ENCODE measurements around the gene ALG1L2. TPM values are rescaled to one million over a fixed set of nuclear protein-coding genes. Genes with fewer than 3 reads are reported as not detected.
"Not testable (repeated sequence)": the region's sequence is repeated elsewhere in the genome, so short reads cannot be mapped to it uniquely, and the experiment has no call there.

ALG1L2 gene
- not detected for total RNA-seq
- long read RNA-seq, result 0 reads

GRCh38 chr3:130081351-130081881 is at the start of gene ALG1L2:
Gene ALG1L2, plus strand, starts transcription at chr3:130081831. Its CDS starts 186 bp downstream, at chr3:130082017.
- no peak for DNase-seq (ENCODE audit: low spot score)
- intact Hi-C loops (cut with DNase I), result no loop called here

DNA sequence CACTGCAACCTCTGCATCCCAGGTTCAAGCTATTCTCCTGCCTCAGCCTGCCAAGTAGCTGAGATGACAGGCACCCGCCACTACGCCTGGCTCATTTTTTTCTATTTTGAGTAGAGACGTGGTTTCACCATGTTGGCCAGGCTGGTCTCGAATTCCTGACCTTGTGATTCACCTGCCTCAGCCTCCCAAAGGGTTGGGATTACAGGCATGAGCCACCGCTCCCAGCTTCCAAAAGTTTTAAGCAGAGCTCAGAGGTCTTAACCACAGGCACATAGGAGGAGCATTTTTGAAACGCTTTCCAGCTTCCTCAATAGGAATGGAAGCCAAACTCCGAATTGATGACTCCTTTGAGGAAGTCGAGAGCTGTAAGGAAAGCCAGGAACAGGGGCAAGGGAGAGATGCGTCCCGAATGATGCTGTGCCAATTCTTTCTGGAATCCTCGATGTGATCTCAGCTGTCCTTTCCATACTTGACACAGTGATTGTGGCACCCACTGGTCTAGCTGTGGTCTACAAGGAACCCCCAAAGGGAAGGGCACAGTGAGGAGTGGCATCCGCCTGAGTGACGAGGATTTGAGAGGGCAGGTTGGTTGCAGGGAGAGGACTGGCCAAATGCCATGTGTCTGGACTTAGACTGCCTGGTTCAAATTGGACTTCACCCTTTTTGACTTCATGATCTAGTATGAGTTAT is 44.4 kb upstream of the ALG1L2 start:
- DNase-seq (ENCODE audit: low spot score); intact Hi-C loops (cut with DNase I): not testable (repeated sequence)

DNA sequence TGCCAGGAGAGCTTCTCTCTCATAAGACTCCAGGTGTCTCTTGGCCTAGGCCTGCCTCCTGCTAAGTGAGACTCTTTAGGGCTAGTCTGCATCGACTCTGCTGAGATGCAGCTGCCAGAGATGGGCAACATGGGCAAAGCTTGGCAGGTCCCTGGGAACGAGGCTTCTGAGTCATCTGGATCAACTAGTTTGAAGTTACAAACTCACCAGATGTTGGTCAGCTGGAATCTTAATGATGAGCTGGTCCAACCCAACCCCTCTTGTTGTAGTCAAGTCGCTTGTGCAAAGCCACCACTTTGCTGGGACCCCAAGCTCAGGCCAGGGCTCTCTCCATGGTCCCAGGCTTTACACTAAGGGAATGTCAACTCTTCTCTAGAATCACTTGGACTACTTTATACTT is 38.9 kb upstream of the ALG1L2 start:
- intact Hi-C loops (cut with DNase I); DNase-seq (ENCODE audit: low spot score): not testable (repeated sequence)

DNA sequence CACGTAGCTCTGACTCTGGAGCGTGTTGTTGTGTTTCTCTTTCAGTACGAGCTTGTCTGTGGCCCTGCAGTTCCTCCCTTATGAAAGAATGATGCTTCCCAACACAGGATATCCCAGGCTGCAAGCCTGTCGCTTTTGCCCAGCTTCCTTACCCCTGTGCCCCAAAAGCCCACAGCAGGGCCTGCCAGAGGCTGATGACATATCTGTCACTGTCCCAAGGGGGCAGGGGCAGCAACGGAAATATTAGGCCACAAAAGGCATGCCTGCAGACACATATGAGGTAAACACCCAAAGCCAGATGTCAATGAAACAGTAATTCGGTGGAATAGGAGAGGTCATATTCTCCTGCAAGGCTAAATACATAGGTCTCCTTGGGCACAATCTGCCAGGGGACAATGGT is 38.0 kb upstream of the ALG1L2 start:
- intact Hi-C loops (cut with DNase I); DNase-seq (ENCODE audit: low spot score): not testable (repeated sequence)

GRCh38 chr3:130044370-130044769 is 37.3 kb upstream of the ALG1L2 start:
- intact Hi-C loops (cut with DNase I), result no loop called here
- DNase-seq (ENCODE audit: low spot score), result no peak

- intact Hi-C loops (cut with DNase I), result no loop called here
- DNase-seq (ENCODE audit: low spot score), result no peak
Measured at GRCh38 chr3:130048726-130049125, 32.9 kb upstream of the ALG1L2 start.

- intact Hi-C loops (cut with DNase I); DNase-seq (ENCODE audit: low spot score): not testable (repeated sequence)
Measured at GRCh38 chr3:130052366-130052765, 29.3 kb upstream of the ALG1L2 start.

GRCh38 chr3:130052965-130053364 is 28.7 kb upstream of the ALG1L2 start:
- intact Hi-C loops (cut with DNase I); DNase-seq (ENCODE audit: low spot score): not testable (repeated sequence)

- DNase-seq (ENCODE audit: low spot score); intact Hi-C loops (cut with DNase I): not testable (repeated sequence)
Measured at GRCh38 chr3:130057536-130058266, 23.9 kb upstream of the ALG1L2 start.

DNA sequence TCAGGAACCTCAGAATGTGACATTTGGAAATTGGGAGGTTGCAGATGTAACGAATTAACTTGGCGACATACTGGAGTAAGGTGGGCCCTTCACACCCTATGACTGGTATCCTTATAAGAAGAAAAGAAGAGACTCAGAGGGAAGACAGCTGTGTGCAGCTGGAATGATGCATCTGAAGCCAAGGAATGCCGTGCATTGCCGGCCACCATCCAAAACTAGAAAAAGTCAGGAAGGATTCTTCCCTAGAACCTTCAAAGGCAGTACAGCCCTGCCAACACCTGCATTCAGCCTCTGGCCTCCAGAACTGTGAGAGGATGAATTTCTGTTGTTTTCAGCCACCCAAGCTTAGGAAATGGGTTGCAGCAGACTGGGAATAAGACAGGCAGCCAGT is 23.4 kb upstream of the ALG1L2 start:
- DNase-seq (ENCODE audit: low spot score); intact Hi-C loops (cut with DNase I): not testable (repeated sequence)

DNA sequence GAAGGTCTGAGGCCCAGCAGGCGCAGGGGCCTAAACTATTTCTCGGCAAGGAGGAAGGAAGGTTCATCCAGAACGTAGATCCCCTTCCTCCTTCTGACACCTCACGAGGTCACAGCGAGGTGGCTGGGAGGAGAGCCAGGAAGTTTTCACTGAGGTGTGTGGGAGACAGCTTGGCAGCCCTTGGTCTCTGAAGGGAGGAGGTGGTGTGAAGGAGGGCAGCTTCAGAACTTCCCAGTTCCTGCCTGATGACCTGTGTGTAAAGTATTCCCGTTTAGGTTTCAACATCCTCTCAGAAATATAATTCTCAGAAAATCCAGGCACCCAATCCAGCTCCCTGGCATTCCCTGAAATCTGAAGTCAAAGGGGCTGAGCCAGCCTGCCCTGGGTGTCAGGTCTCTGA is 22.9 kb upstream of the ALG1L2 start:
- DNase-seq (ENCODE audit: low spot score); intact Hi-C loops (cut with DNase I): not testable (repeated sequence)

GRCh38 chr3:130059162-130059561 is 22.5 kb upstream of the ALG1L2 start:
- DNase-seq (ENCODE audit: low spot score); intact Hi-C loops (cut with DNase I): not testable (repeated sequence)

GRCh38 chr3:130073582-130073981 is 8.0 kb upstream of the ALG1L2 start:
- DNase-seq (ENCODE audit: low spot score), result no peak
- intact Hi-C loops (cut with DNase I), result no loop called here

GRCh38 chr3:130077636-130078035 is 4.0 kb upstream of the ALG1L2 start:
- DNase-seq (ENCODE audit: low spot score), result no peak
- intact Hi-C loops (cut with DNase I), result no loop called here

DNA sequence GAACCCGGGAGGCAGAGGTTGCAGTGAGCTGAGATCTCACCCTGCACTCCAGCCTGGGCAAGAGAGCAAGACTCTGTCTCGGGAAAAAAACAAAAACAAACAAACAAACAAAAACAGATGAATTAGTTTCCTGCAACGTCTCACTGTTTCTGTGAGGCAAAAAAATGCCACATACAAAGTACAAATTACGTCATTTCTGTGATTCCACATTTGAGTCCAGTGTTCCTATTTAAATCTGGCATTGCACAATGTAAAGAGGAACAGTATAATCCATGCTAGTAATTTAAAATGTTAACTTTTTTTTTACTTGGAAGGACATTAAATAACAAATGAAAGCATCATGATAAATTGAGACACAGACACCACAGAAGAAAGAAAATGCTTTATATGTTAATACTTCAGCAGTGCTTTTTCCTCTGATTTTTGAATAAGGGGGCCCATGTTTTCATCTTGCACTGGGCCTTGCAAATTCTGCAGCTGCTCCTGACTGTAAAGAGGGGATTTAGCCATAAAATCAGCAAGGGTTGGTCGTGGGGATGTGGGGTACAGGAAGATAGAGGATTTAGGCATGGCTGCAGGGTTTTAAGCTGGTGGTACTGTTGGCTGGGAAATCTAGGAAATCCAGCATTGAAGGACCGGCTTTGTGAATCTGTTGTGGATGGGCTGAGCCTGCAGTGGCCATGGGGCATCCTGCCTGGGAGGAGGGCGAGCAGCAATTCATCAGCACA is 1.9 kb downstream of the ALG1L2 start:
- DNase-seq (ENCODE audit: low spot score); intact Hi-C loops (cut with DNase I): not testable (repeated sequence)

GRCh38 chr3:130084436-130084980 is 2.9 kb downstream of the ALG1L2 start:
- no peak for DNase-seq (ENCODE audit: low spot score)
- intact Hi-C loops (cut with DNase I), result no loop called here

DNA sequence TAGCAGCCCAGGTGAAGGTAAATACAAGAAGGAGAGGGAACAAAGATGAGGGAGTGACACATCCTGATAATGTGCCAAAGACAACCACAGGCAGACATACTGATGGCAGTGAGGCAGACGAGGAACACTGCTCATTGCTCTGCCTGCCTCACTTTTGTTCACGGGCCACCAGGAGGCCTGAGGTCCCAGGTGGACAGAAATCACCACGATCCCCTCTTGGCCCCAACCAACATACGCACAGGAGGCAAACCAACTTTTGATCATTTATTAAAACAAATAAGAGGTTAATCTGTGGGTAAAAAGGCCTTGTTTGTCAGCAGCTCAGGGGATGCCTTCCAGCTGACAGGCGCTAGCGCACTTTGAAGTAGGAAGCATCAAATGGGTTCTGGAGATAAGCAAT is 4.2 kb downstream of the ALG1L2 start:
- no peak for DNase-seq (ENCODE audit: low spot score)
- intact Hi-C loops (cut with DNase I), result no loop called here

DNA sequence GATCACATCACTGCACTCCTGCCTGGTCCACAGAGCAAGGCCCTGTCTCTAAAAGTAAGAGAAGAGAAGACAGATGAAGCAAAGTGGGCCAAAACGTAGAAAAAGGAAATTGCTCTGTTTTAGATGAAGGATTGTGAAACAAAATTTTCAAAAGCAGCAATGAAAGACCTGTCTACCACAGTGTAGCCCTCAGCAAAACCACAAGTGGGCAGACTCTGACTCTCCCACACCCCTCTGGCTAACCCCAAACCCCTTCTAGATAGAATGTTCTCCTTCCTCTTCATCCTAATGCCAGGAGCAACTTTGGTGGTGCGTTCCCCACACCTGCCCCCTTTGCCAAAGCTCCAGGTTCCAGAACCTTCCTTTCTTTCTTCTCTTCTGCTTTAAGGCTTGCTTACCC is 5.0 kb downstream of the ALG1L2 start:
- DNase-seq (ENCODE audit: low spot score); intact Hi-C loops (cut with DNase I): not testable (repeated sequence)

- intact Hi-C loops (cut with DNase I), result no loop called here
Measured at GRCh38 chr3:130088061-130088460, 6.4 kb downstream of the ALG1L2 start.

DNA sequence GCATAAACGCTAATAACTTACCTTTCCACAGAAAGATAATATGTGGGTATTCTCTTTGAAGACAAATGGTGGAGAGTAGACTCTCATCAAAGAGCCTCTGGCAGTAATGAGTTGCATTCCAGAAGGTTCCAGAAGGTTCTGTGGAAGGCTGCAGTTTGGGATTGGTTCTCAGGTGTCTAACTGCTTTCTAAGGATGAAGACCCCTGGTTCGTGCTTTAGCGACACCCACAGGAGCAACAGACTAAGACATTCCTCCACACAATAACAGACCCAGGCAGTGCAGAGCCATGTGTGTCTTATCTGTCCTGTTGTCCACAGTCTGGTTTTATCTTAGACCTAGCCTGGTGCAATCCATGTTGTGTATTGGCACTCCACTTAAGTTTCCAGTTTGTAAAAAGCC is 9.1 kb downstream of the ALG1L2 start:
- intact Hi-C loops (cut with DNase I); DNase-seq (ENCODE audit: low spot score): not testable (repeated sequence)

More at GRCh38 chr3:130088061-130088460, 6.4 kb downstream of the ALG1L2 start:
- DNase-seq (ENCODE audit: low spot score), result no peak

Measured in cardiac septum (tissue), 1 donor.